Lower lobe of right lung (tissue), 2 donors: ENCODE data around the gene C1QTNF3. TPM values are rescaled to one million over a fixed set of nuclear protein-coding genes. Genes with fewer than 3 reads are reported as not detected.

Experiments
- ATAC-seq, 2 donors: fragments of 200-7000 bp; cut with Tn5 transposase; one replicate each; pipeline ENCODE4 v1.9.1; 2020 to 2022; ENCODE audit warnings: mild to moderate bottlenecking in 2 of 2, moderate library complexity in 2 of 2
- DNase-seq: peaks from one replicate; pipeline ENCODE4 v3.0.0-alpha.2; 2020
- H3K27ac ChIP-seq: fragments of 200-600 bp; one replicate; pipeline ENCODE4 v1.8.0; 2022
- H3K27me3 ChIP-seq: fragments of 200-600 bp; one replicate; pipeline ENCODE4 v1.8.0; 2022; ENCODE audit warnings: low read depth
- H3K36me3 ChIP-seq: fragments of 200-600 bp; one replicate; pipeline ENCODE4 v1.8.0; 2022; ENCODE audit warnings: mild to moderate bottlenecking
- H3K4me1 ChIP-seq: fragments of 200-600 bp; one replicate; pipeline ENCODE4 v1.8.0; 2022
- H3K4me3 ChIP-seq: fragments of 200-600 bp; one replicate; pipeline ENCODE4 v1.8.0; 2022; ENCODE audit warnings: mild to moderate bottlenecking
- H3K9me3 ChIP-seq: fragments of 200-600 bp; one replicate; pipeline ENCODE4 v1.8.0; 2022
- intact Hi-C: fragments of 100-400 bp; cut with DNase I; formaldehyde crosslinking; loops from one replicate; pipeline ENCODE4 v1.11.0; 2022
- total RNA-seq: library from RNA; stranded (reverse); fragmentation: NEBNext Ultra II Directional; extraction: Animal tissue kit (Norgen Biotek cat#: 25700); gene quantifications from one replicate; pipeline ENCODE4 v1.2.1, GENCODE V29; 2021
- TF ChIP-seq, protein P1 (sequence below): fragments of 200-600 bp; IDR thresholded peaks from one replicate; pipeline ENCODE4 v1.8.0; 2022; ENCODE audit warnings: antibody characterized with exemption, mild to moderate bottlenecking
- donor health status: DM: no; HTN: yes; CAD: no; lungs with severe emphysema.

C1QTNF3 gene
- total RNA-seq, 1 donor from 2014 or later, result 6.7 TPM

- Histone ChIP-seq H3K27me3 (no peaks in the 10 kb centered on the region), H3K27ac (no peak within 1 kb of the TSS), H3K9me3 (no peaks in the 10 kb centered on the region), H3K4me3 (no peak within 1 kb of the TSS), H3K4me1 (no peaks in the 10 kb centered on the region), H3K36me3 (peaks cover 32% of the 10 kb centered on the region)
- TF ChIP-seq, protein P1, sequence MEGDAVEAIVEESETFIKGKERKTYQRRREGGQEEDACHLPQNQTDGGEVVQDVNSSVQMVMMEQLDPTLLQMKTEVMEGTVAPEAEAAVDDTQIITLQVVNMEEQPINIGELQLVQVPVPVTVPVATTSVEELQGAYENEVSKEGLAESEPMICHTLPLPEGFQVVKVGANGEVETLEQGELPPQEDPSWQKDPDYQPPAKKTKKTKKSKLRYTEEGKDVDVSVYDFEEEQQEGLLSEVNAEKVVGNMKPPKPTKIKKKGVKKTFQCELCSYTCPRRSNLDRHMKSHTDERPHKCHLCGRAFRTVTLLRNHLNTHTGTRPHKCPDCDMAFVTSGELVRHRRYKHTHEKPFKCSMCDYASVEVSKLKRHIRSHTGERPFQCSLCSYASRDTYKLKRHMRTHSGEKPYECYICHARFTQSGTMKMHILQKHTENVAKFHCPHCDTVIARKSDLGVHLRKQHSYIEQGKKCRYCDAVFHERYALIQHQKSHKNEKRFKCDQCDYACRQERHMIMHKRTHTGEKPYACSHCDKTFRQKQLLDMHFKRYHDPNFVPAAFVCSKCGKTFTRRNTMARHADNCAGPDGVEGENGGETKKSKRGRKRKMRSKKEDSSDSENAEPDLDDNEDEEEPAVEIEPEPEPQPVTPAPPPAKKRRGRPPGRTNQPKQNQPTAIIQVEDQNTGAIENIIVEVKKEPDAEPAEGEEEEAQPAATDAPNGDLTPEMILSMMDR, result no peak
- intact Hi-C loops, result no loop called here
- no peak for ATAC-seq
- no peak for DNase-seq
Observed at GRCh38 chr5:33984671-33985124, 58.3 kb downstream of the C1QTNF3 start, which contains the start of gene SLC45A2. TSS of gene SLC45A2 (minus strand) at chr5:33984693. CDS start at chr5:33984583, 110 bp downstream.

- TF ChIP-seq, protein P1, result no peak
- Histone ChIP-seq H3K36me3 (peaks cover 28% of the 10 kb centered on the region), H3K9me3 (no peaks in the 10 kb centered on the region), H3K27ac (no peak overlapping the region), H3K4me3 (no peak overlapping the region), H3K4me1 (no peaks in the 10 kb centered on the region), H3K27me3 (no peaks in the 10 kb centered on the region)
- DNase-seq, result no peak
- intact Hi-C loops, result no loop called here
- peak in 1 of 2 donors; percentile 13 for ATAC-seq
Observed at GRCh38 chr5:33984178-33984577, 58.8 kb downstream of the C1QTNF3 start.

GRCh38 chr5:33981408-33982162 lies 61.4 kb downstream of the C1QTNF3 start:
- Histone ChIP-seq H3K27ac (no peak overlapping the region), H3K4me3 (no peak overlapping the region), H3K9me3 (no peaks in the 10 kb centered on the region), H3K4me1 (no peaks in the 10 kb centered on the region), H3K27me3 (no peaks in the 10 kb centered on the region), H3K36me3 (peaks cover 2% of the 10 kb centered on the region)
- TF ChIP-seq, protein P1, result no peak
- intact Hi-C loops, result no loop called here
- peak in 1 of 2 donors; percentile 51 for ATAC-seq
- DNase-seq, result no peak

GRCh38 chr5:33980030-33980429 lies 63.0 kb downstream of the C1QTNF3 start:
- no peaks in the 10 kb centered on the region for H3K27me3 ChIP-seq
- H3K36me3 ChIP-seq, result no peaks in the 10 kb centered on the region
- no peak overlapping the region for H3K4me3 ChIP-seq
- TF ChIP-seq, protein P1, result no peak
- H3K9me3 ChIP-seq, result no peaks in the 10 kb centered on the region
- DNase-seq (no peak), ATAC-seq (no peak)
- intact Hi-C loops, result no loop called here
- H3K4me1 ChIP-seq, result no peaks in the 10 kb centered on the region
- no peak overlapping the region for H3K27ac ChIP-seq

DNA sequence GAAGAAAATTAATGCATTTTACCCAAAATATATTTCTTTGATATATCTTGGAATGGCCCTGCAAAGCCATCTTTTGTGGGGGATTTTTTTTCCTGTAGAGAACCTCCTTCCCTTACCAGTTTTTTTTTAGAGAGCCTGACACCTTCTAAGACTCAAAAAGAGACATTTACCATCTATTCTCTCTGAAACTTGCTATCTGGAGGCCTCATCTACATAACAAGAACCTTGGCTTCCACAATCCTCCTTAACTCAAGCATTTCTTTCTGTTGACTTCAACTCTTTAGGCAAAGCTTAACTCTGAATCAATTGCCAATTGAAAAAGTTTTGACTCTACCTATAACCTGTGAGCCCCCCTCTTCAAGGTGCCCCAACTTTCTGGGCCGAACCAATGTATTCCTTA lies 64.7 kb downstream of the C1QTNF3 start:
- Histone ChIP-seq H3K4me1 (no peaks in the 10 kb centered on the region), H3K4me3 (no peak overlapping the region), H3K9me3 (no peaks in the 10 kb centered on the region), H3K36me3 (no peaks in the 10 kb centered on the region), H3K27ac (no peak overlapping the region), H3K27me3 (no peaks in the 10 kb centered on the region)
- TF ChIP-seq, protein P1, result no peak
- intact Hi-C loops, result no loop called here
- no peak for ATAC-seq
- DNase-seq, result no peak
